ENCODE measurements around the gene ASB8. TPM values are rescaled to one million over a fixed set of nuclear protein-coding genes. Genes with fewer than 3 reads are reported as not detected.

ASB8 gene
- total RNA-seq = 32.9 TPM

GRCh38 chr12:48157018-48157888 is at the start of gene ASB8:
Gene ASB8, minus strand, starts transcription at chr12:48157515. Its CDS starts 4,019 bp downstream, at chr12:48153496.
- Histone ChIP-seq H3K27me3 (ENCODE audit: control insufficient read depth in 3 of 3, insufficient read depth in 3 of 3, low read length in 3 of 3) (no peaks in the 10 kb centered on the region), H3K9ac (ENCODE audit: low read depth in 1 of 3, low read length in 3 of 3) (peak within 1 kb of the TSS; percentile 96 to 100 (median 99)), H3K27ac (ENCODE audit: low read depth, low read length) (peak within 1 kb of the TSS; percentile 98), H3K9me3 (ENCODE audit: control insufficient read depth in 3 of 3, low read length in 3 of 3) (no peaks in the 10 kb centered on the region), H3K4me1 (ENCODE audit: control insufficient read depth in 3 of 3, insufficient read depth in 3 of 3, low read length in 3 of 3) (peaks cover 24 to 42% (median 29%) of the 10 kb centered on the region in 3 donors), H3K4me3 (ENCODE audit: low read length in 3 of 3) (peak within 1 kb of the TSS; percentile 90 to 98 (median 98)), H3K36me3 (ENCODE audit: control insufficient read depth in 3 of 3, insufficient read depth in 3 of 3, low read length in 3 of 3) (peaks cover 0 to 8% (median 5%) of the 10 kb centered on the region in 3 donors)

GRCh38 chr12:48203192-48203591 is 45.9 kb upstream of the ASB8 start, which contains the start of gene OR10AD1:
Gene OR10AD1, minus strand, starts transcription at chr12:48203292. Its CDS starts 0 bp downstream, at chr12:48203292.
- no peaks in the 10 kb centered on the region for H3K27me3 ChIP-seq (ENCODE audit: control insufficient read depth in 3 of 3, insufficient read depth in 3 of 3, low read length in 3 of 3)
- no peak within 1 kb of the TSS for H3K9ac ChIP-seq (ENCODE audit: low read depth in 1 of 3, low read length in 3 of 3)
- no peak within 1 kb of the TSS for H3K4me3 ChIP-seq (ENCODE audit: low read length in 3 of 3)
- peaks cover 2 to 18% (median 13%) of the 10 kb centered on the region in 3 donors for H3K36me3 ChIP-seq (ENCODE audit: control insufficient read depth in 3 of 3, insufficient read depth in 3 of 3, low read length in 3 of 3)
- peaks cover 9 to 22% (median 11%) of the 10 kb centered on the region in 3 donors for H3K4me1 ChIP-seq (ENCODE audit: control insufficient read depth in 3 of 3, insufficient read depth in 3 of 3, low read length in 3 of 3)
- H3K9me3 ChIP-seq (ENCODE audit: control insufficient read depth in 3 of 3, low read length in 3 of 3) = peaks cover 0 to 7% (median 3%) of the 10 kb centered on the region in 3 donors
- no peak within 1 kb of the TSS for H3K27ac ChIP-seq (ENCODE audit: low read depth, low read length)

- Histone ChIP-seq H3K4me1 (ENCODE audit: control insufficient read depth in 3 of 3, insufficient read depth in 3 of 3, low read length in 3 of 3) (peaks cover 9 to 25% (median 11%) of the 10 kb centered on the region in 3 donors), H3K27me3 (ENCODE audit: control insufficient read depth in 3 of 3, insufficient read depth in 3 of 3, low read length in 3 of 3) (no peaks in the 10 kb centered on the region), H3K36me3 (ENCODE audit: control insufficient read depth in 3 of 3, insufficient read depth in 3 of 3, low read length in 3 of 3) (peaks cover 2 to 18% (median 13%) of the 10 kb centered on the region in 3 donors), H3K9me3 (ENCODE audit: control insufficient read depth in 3 of 3, low read length in 3 of 3) (peaks cover 0 to 7% (median 3%) of the 10 kb centered on the region in 3 donors), H3K4me3 (ENCODE audit: low read length in 3 of 3) (no peak overlapping the region), H3K27ac (ENCODE audit: low read depth, low read length) (no peak overlapping the region), H3K9ac (ENCODE audit: low read depth in 1 of 3, low read length in 3 of 3) (no peak overlapping the region)
These were observed 45.5 kb upstream of the ASB8 start for GRCh38 chr12:48202766-48203165.

GRCh38 chr12:48201516-48201915 is 44.2 kb upstream of the ASB8 start:
- Histone ChIP-seq H3K27ac (ENCODE audit: low read depth, low read length) (no peak overlapping the region), H3K36me3 (ENCODE audit: control insufficient read depth in 3 of 3, insufficient read depth in 3 of 3, low read length in 3 of 3) (peaks cover 2 to 18% (median 11%) of the 10 kb centered on the region in 3 donors), H3K4me3 (ENCODE audit: low read length in 3 of 3) (no peak overlapping the region), H3K4me1 (ENCODE audit: control insufficient read depth in 3 of 3, insufficient read depth in 3 of 3, low read length in 3 of 3) (peaks cover 14 to 28% (median 16%) of the 10 kb centered on the region in 3 donors), H3K27me3 (ENCODE audit: control insufficient read depth in 3 of 3, insufficient read depth in 3 of 3, low read length in 3 of 3) (no peaks in the 10 kb centered on the region), H3K9ac (ENCODE audit: low read depth in 1 of 3, low read length in 3 of 3) (no peak overlapping the region), H3K9me3 (ENCODE audit: control insufficient read depth in 3 of 3, low read length in 3 of 3) (peaks cover 0 to under 1% (median under 1%) of the 10 kb centered on the region in 3 donors)

- H3K4me1 ChIP-seq (ENCODE audit: control insufficient read depth in 3 of 3, insufficient read depth in 3 of 3, low read length in 3 of 3) = peaks cover 14 to 28% (median 16%) of the 10 kb centered on the region in 3 donors
- H3K9ac ChIP-seq (ENCODE audit: low read depth in 1 of 3, low read length in 3 of 3) = no peak overlapping the region
- no peaks in the 10 kb centered on the region for H3K9me3 ChIP-seq (ENCODE audit: control insufficient read depth in 3 of 3, low read length in 3 of 3)
- H3K36me3 ChIP-seq (ENCODE audit: control insufficient read depth in 3 of 3, insufficient read depth in 3 of 3, low read length in 3 of 3) = peaks cover 2 to 18% (median 10%) of the 10 kb centered on the region in 3 donors
- no peak overlapping the region for H3K27ac ChIP-seq (ENCODE audit: low read depth, low read length)
- no peak overlapping the region for H3K4me3 ChIP-seq (ENCODE audit: low read length in 3 of 3)
- H3K27me3 ChIP-seq (ENCODE audit: control insufficient read depth in 3 of 3, insufficient read depth in 3 of 3, low read length in 3 of 3) = no peaks in the 10 kb centered on the region
These were observed 43.8 kb upstream of the ASB8 start for GRCh38 chr12:48201091-48201490.

GRCh38 chr12:48199774-48200221 is 42.5 kb upstream of the ASB8 start:
- Histone ChIP-seq H3K36me3 (ENCODE audit: control insufficient read depth in 3 of 3, insufficient read depth in 3 of 3, low read length in 3 of 3) (peaks cover 2 to 10% (median 5%) of the 10 kb centered on the region in 3 donors), H3K9ac (ENCODE audit: low read depth in 1 of 3, low read length in 3 of 3) (peak overlapping the region; percentile 100), H3K4me3 (ENCODE audit: low read length in 3 of 3) (peak overlapping the region; percentile 96 to 98 (median 97)), H3K9me3 (ENCODE audit: control insufficient read depth in 3 of 3, low read length in 3 of 3) (no peaks in the 10 kb centered on the region), H3K4me1 (ENCODE audit: control insufficient read depth in 3 of 3, insufficient read depth in 3 of 3, low read length in 3 of 3) (peaks cover 14 to 28% (median 16%) of the 10 kb centered on the region in 3 donors), H3K27me3 (ENCODE audit: control insufficient read depth in 3 of 3, insufficient read depth in 3 of 3, low read length in 3 of 3) (no peaks in the 10 kb centered on the region), H3K27ac (ENCODE audit: low read depth, low read length) (peak overlapping the region; percentile 99)

- H3K4me1 ChIP-seq (ENCODE audit: control insufficient read depth in 3 of 3, insufficient read depth in 3 of 3, low read length in 3 of 3) = peaks cover 14 to 28% (median 16%) of the 10 kb centered on the region in 3 donors
- no peaks in the 10 kb centered on the region for H3K9me3 ChIP-seq (ENCODE audit: control insufficient read depth in 3 of 3, low read length in 3 of 3)
- peak overlapping the region; percentile 96 to 98 (median 97) for H3K4me3 ChIP-seq (ENCODE audit: low read length in 3 of 3)
- no peaks in the 10 kb centered on the region for H3K27me3 ChIP-seq (ENCODE audit: control insufficient read depth in 3 of 3, insufficient read depth in 3 of 3, low read length in 3 of 3)
- peak overlapping the region; percentile 100 for H3K9ac ChIP-seq (ENCODE audit: low read depth in 1 of 3, low read length in 3 of 3)
- H3K27ac ChIP-seq (ENCODE audit: low read depth, low read length) = peak overlapping the region; percentile 99
- peaks cover 0 to 6% (median 2%) of the 10 kb centered on the region in 3 donors for H3K36me3 ChIP-seq (ENCODE audit: control insufficient read depth in 3 of 3, insufficient read depth in 3 of 3, low read length in 3 of 3)
These were observed 41.7 kb upstream of the ASB8 start for GRCh38 chr12:48198985-48199384.

GRCh38 chr12:48198672-48198971 is 41.3 kb upstream of the ASB8 start:
- Histone ChIP-seq H3K27ac (ENCODE audit: low read depth, low read length) (peak overlapping the region; percentile 99), H3K27me3 (ENCODE audit: control insufficient read depth in 3 of 3, insufficient read depth in 3 of 3, low read length in 3 of 3) (no peaks in the 10 kb centered on the region), H3K4me3 (ENCODE audit: low read length in 3 of 3) (peak overlapping the region; percentile 96 to 98 (median 97)), H3K36me3 (ENCODE audit: control insufficient read depth in 3 of 3, insufficient read depth in 3 of 3, low read length in 3 of 3) (peaks cover 0 to 6% (median 2%) of the 10 kb centered on the region in 3 donors), H3K9ac (ENCODE audit: low read depth in 1 of 3, low read length in 3 of 3) (peak overlapping the region; percentile 100), H3K9me3 (ENCODE audit: control insufficient read depth in 3 of 3, low read length in 3 of 3) (no peaks in the 10 kb centered on the region), H3K4me1 (ENCODE audit: control insufficient read depth in 3 of 3, insufficient read depth in 3 of 3, low read length in 3 of 3) (peaks cover 14 to 28% (median 16%) of the 10 kb centered on the region in 3 donors)

- peak overlapping the region; percentile 100 for H3K9ac ChIP-seq (ENCODE audit: low read depth in 1 of 3, low read length in 3 of 3)
- peaks cover 0 to 6% (median 2%) of the 10 kb centered on the region in 3 donors for H3K36me3 ChIP-seq (ENCODE audit: control insufficient read depth in 3 of 3, insufficient read depth in 3 of 3, low read length in 3 of 3)
- peaks cover 14 to 28% (median 16%) of the 10 kb centered on the region in 3 donors for H3K4me1 ChIP-seq (ENCODE audit: control insufficient read depth in 3 of 3, insufficient read depth in 3 of 3, low read length in 3 of 3)
- peak overlapping the region; percentile 96 to 98 (median 97) for H3K4me3 ChIP-seq (ENCODE audit: low read length in 3 of 3)
- peak overlapping the region; percentile 99 for H3K27ac ChIP-seq (ENCODE audit: low read depth, low read length)
- H3K27me3 ChIP-seq (ENCODE audit: control insufficient read depth in 3 of 3, insufficient read depth in 3 of 3, low read length in 3 of 3) = no peaks in the 10 kb centered on the region
- no peaks in the 10 kb centered on the region for H3K9me3 ChIP-seq (ENCODE audit: control insufficient read depth in 3 of 3, low read length in 3 of 3)
These were observed 40.8 kb upstream of the ASB8 start for GRCh38 chr12:48197971-48198671.

All from skeletal muscle tissue (tissue), 4 donors.